Measurements from ENCODE around the gene ZNF341.
A peak's percentile ranks its signal among the peaks of the same experiment; 100 is the strongest.

The ZNF341 gene

GRCh38 chr20:33808388-33808787 lies 76.6 kb downstream of the ZNF341 start:
- no peak for DNase-seq
- H3K4me1 ChIP-seq (ENCODE audit: control insufficient read depth, insufficient read depth, low read length, poor library complexity, severe bottlenecking), result peaks cover 15% of the 10 kb centered on the region
- no peaks in the 10 kb centered on the region for H3K9me3 ChIP-seq (ENCODE audit: control insufficient read depth, low read length)
- no peak overlapping the region for H3K4me3 ChIP-seq (ENCODE audit: insufficient read depth, low read depth, low read length, poor library complexity, severe bottlenecking)
- no peaks in the 10 kb centered on the region for H3K27me3 ChIP-seq (replicated peaks; ENCODE audit: control insufficient read depth, insufficient read depth, low read length, poor library complexity, severe bottlenecking)
- no peaks in the 10 kb centered on the region for H3K36me3 ChIP-seq (ENCODE audit: control insufficient read depth, insufficient read depth, low read length)
- H3K27ac ChIP-seq (ENCODE audit: insufficient read depth, low read length, poor library complexity, severe bottlenecking), result no peak overlapping the region

GRCh38 chr20:33810259-33810658 lies 78.5 kb downstream of the ZNF341 start:
- H3K4me3 ChIP-seq (ENCODE audit: insufficient read depth, low read depth, low read length, poor library complexity, severe bottlenecking), result no peak overlapping the region
- no peaks in the 10 kb centered on the region for H3K36me3 ChIP-seq (ENCODE audit: control insufficient read depth, insufficient read depth, low read length)
- H3K27me3 ChIP-seq (replicated peaks; ENCODE audit: control insufficient read depth, insufficient read depth, low read length, poor library complexity, severe bottlenecking), result no peaks in the 10 kb centered on the region
- H3K27ac ChIP-seq (ENCODE audit: insufficient read depth, low read length, poor library complexity, severe bottlenecking), result no peak overlapping the region
- H3K9me3 ChIP-seq (ENCODE audit: control insufficient read depth, low read length), result no peaks in the 10 kb centered on the region
- H3K4me1 ChIP-seq (ENCODE audit: control insufficient read depth, insufficient read depth, low read length, poor library complexity, severe bottlenecking), result peaks cover 21% of the 10 kb centered on the region
- DNase-seq, result no peak

GRCh38 chr20:33810885-33811775 lies 79.3 kb downstream of the ZNF341 start, which contains the start of gene CHMP4B:
Gene CHMP4B (plus strand): TSS chr20:33811348. CDS start chr20:33811469, 121 bp downstream.
- Histone ChIP-seq H3K4me3 (ENCODE audit: insufficient read depth, low read depth, low read length, poor library complexity, severe bottlenecking) (peak within 1 kb of the TSS; percentile 81), H3K27me3 (replicated peaks; ENCODE audit: control insufficient read depth, insufficient read depth, low read length, poor library complexity, severe bottlenecking) (no peaks in the 10 kb centered on the region), H3K27ac (ENCODE audit: insufficient read depth, low read length, poor library complexity, severe bottlenecking) (peak within 1 kb of the TSS; percentile 76), H3K36me3 (ENCODE audit: control insufficient read depth, insufficient read depth, low read length) (no peaks in the 10 kb centered on the region), H3K4me1 (ENCODE audit: control insufficient read depth, insufficient read depth, low read length, poor library complexity, severe bottlenecking) (peaks cover 21% of the 10 kb centered on the region), H3K9me3 (ENCODE audit: control insufficient read depth, low read length) (no peaks in the 10 kb centered on the region)
- peak; percentile 92 to 98 (median 98) for DNase-seq

GRCh38 chr20:33811776-33812151 lies 80.0 kb downstream of the ZNF341 start:
- Histone ChIP-seq H3K9me3 (ENCODE audit: control insufficient read depth, low read length) (no peaks in the 10 kb centered on the region), H3K36me3 (ENCODE audit: control insufficient read depth, insufficient read depth, low read length) (no peaks in the 10 kb centered on the region), H3K27ac (ENCODE audit: insufficient read depth, low read length, poor library complexity, severe bottlenecking) (peak overlapping the region; percentile 76), H3K27me3 (replicated peaks; ENCODE audit: control insufficient read depth, insufficient read depth, low read length, poor library complexity, severe bottlenecking) (no peaks in the 10 kb centered on the region), H3K4me1 (ENCODE audit: control insufficient read depth, insufficient read depth, low read length, poor library complexity, severe bottlenecking) (peaks cover 21% of the 10 kb centered on the region), H3K4me3 (ENCODE audit: insufficient read depth, low read depth, low read length, poor library complexity, severe bottlenecking) (peak overlapping the region; percentile 81)
- peak in 1 of 3 donors; percentile 1 for DNase-seq

GRCh38 chr20:33812152-33812849 lies 80.5 kb downstream of the ZNF341 start:
- H3K9me3 ChIP-seq (ENCODE audit: control insufficient read depth, low read length), result no peaks in the 10 kb centered on the region

GRCh38 chr20:33812908-33813462 lies 81.2 kb downstream of the ZNF341 start:
- Histone ChIP-seq H3K36me3 (ENCODE audit: control insufficient read depth, insufficient read depth, low read length) (no peaks in the 10 kb centered on the region), H3K4me1 (ENCODE audit: control insufficient read depth, insufficient read depth, low read length, poor library complexity, severe bottlenecking) (peaks cover 21% of the 10 kb centered on the region), H3K27ac (ENCODE audit: insufficient read depth, low read length, poor library complexity, severe bottlenecking) (peak overlapping the region; percentile 76), H3K4me3 (ENCODE audit: insufficient read depth, low read depth, low read length, poor library complexity, severe bottlenecking) (peak overlapping the region; percentile 81), H3K9me3 (ENCODE audit: control insufficient read depth, low read length) (no peaks in the 10 kb centered on the region), H3K27me3 (replicated peaks; ENCODE audit: control insufficient read depth, insufficient read depth, low read length, poor library complexity, severe bottlenecking) (no peaks in the 10 kb centered on the region)
- no peak for DNase-seq

More at GRCh38 chr20:33812152-33812849, 80.5 kb downstream of the ZNF341 start:
- H3K36me3 ChIP-seq (ENCODE audit: control insufficient read depth, insufficient read depth, low read length), result no peaks in the 10 kb centered on the region
- peak overlapping the region; percentile 76 for H3K27ac ChIP-seq (ENCODE audit: insufficient read depth, low read length, poor library complexity, severe bottlenecking)
- H3K27me3 ChIP-seq (replicated peaks; ENCODE audit: control insufficient read depth, insufficient read depth, low read length, poor library complexity, severe bottlenecking), result no peaks in the 10 kb centered on the region
- H3K4me3 ChIP-seq (ENCODE audit: insufficient read depth, low read depth, low read length, poor library complexity, severe bottlenecking), result peak overlapping the region; percentile 81
- H3K4me1 ChIP-seq (ENCODE audit: control insufficient read depth, insufficient read depth, low read length, poor library complexity, severe bottlenecking), result peaks cover 21% of the 10 kb centered on the region
- DNase-seq, result peak; percentile 16 to 31 (median 24)

GRCh38 chr20:33814238-33814712 lies 82.5 kb downstream of the ZNF341 start:
- Histone ChIP-seq H3K27ac (ENCODE audit: insufficient read depth, low read length, poor library complexity, severe bottlenecking) (no peak overlapping the region), H3K27me3 (replicated peaks; ENCODE audit: control insufficient read depth, insufficient read depth, low read length, poor library complexity, severe bottlenecking) (no peaks in the 10 kb centered on the region), H3K4me1 (ENCODE audit: control insufficient read depth, insufficient read depth, low read length, poor library complexity, severe bottlenecking) (peaks cover 21% of the 10 kb centered on the region), H3K4me3 (ENCODE audit: insufficient read depth, low read depth, low read length, poor library complexity, severe bottlenecking) (no peak overlapping the region), H3K9me3 (ENCODE audit: control insufficient read depth, low read length) (no peaks in the 10 kb centered on the region), H3K36me3 (ENCODE audit: control insufficient read depth, insufficient read depth, low read length) (no peaks in the 10 kb centered on the region)
- no peak for DNase-seq

- H3K9me3 ChIP-seq (ENCODE audit: control insufficient read depth, low read length), result no peaks in the 10 kb centered on the region
- H3K27me3 ChIP-seq (replicated peaks; ENCODE audit: control insufficient read depth, insufficient read depth, low read length, poor library complexity, severe bottlenecking), result no peaks in the 10 kb centered on the region
- H3K4me1 ChIP-seq (ENCODE audit: control insufficient read depth, insufficient read depth, low read length, poor library complexity, severe bottlenecking), result peaks cover 21% of the 10 kb centered on the region
- no peak for DNase-seq
- H3K4me3 ChIP-seq (ENCODE audit: insufficient read depth, low read depth, low read length, poor library complexity, severe bottlenecking), result no peak overlapping the region
- no peaks in the 10 kb centered on the region for H3K36me3 ChIP-seq (ENCODE audit: control insufficient read depth, insufficient read depth, low read length)
- H3K27ac ChIP-seq (ENCODE audit: insufficient read depth, low read length, poor library complexity, severe bottlenecking), result no peak overlapping the region
Measured at GRCh38 chr20:33815671-33816070, 83.9 kb downstream of the ZNF341 start.

GRCh38 chr20:33816191-33816590 lies 84.4 kb downstream of the ZNF341 start:
- H3K27me3 ChIP-seq (replicated peaks; ENCODE audit: control insufficient read depth, insufficient read depth, low read length, poor library complexity, severe bottlenecking), result no peaks in the 10 kb centered on the region
- no peak overlapping the region for H3K27ac ChIP-seq (ENCODE audit: insufficient read depth, low read length, poor library complexity, severe bottlenecking)
- H3K9me3 ChIP-seq (ENCODE audit: control insufficient read depth, low read length), result no peaks in the 10 kb centered on the region
- no peak overlapping the region for H3K4me3 ChIP-seq (ENCODE audit: insufficient read depth, low read depth, low read length, poor library complexity, severe bottlenecking)
- peaks cover 21% of the 10 kb centered on the region for H3K4me1 ChIP-seq (ENCODE audit: control insufficient read depth, insufficient read depth, low read length, poor library complexity, severe bottlenecking)
- no peaks in the 10 kb centered on the region for H3K36me3 ChIP-seq (ENCODE audit: control insufficient read depth, insufficient read depth, low read length)
- DNase-seq, result no peak

Data from effector memory CD4-positive, alpha-beta T cell (primary cell).